Mesenchymal stem cell (in vitro differentiated cells and primary cell): Measurements from ENCODE around the gene DDX31.

ENCODE experiments used
- DNase-seq: peaks from one replicate; pipeline ENCODE4 v3.0.0-alpha.2; 2013
- H2AFZ ChIP-seq: one replicate; pipeline ENCODE4 v1.6.1; 2013; ENCODE audit warnings: low read depth, mild to moderate bottlenecking, control low read depth, inconsistent platforms, low read length, moderate library complexity
- H2AK5ac ChIP-seq: 2 replicates; pipeline ENCODE4 v1.6.1; 2013; ENCODE audit warnings: low read length, moderate library complexity, mild to moderate bottlenecking, inconsistent platforms; ENCODE audit not compliant: severe bottlenecking
- H2BK120ac ChIP-seq: one replicate; pipeline ENCODE4 v1.6.1; 2013; ENCODE audit warnings: low read depth, mild to moderate bottlenecking, inconsistent platforms, low read length, moderate library complexity
- H2BK12ac ChIP-seq, 2 experiments: one replicate each; pipeline ENCODE4 v1.6.1; 2013; ENCODE audit warnings: inconsistent platforms in 2 of 2, low read length in 2 of 2, mild to moderate bottlenecking in 2 of 2, moderate library complexity in 2 of 2, control low read depth in 1 of 2
- H2BK15ac ChIP-seq: one replicate; pipeline ENCODE4 v1.6.1; 2013; ENCODE audit warnings: mild to moderate bottlenecking, low read depth, inconsistent platforms; ENCODE audit not compliant: poor library complexity, severe bottlenecking
- H2BK5ac ChIP-seq: 2 replicates; pipeline ENCODE4 v1.6.1; 2013; ENCODE audit warnings: low read depth, mild to moderate bottlenecking, low read length, control low read depth, inconsistent platforms; ENCODE audit not compliant: poor library complexity, severe bottlenecking
- H3K14ac ChIP-seq, 2 experiments: one replicate each; pipeline ENCODE4 v1.6.1; 2013; ENCODE audit warnings: inconsistent platforms in 2 of 2, low read length in 2 of 2, control low read depth in 1 of 2, mild to moderate bottlenecking in 1 of 2, moderate library complexity in 1 of 2
- H3K18ac ChIP-seq, 2 experiments: one replicate each; pipeline ENCODE4 v1.6.1; 2013; ENCODE audit warnings: inconsistent platforms in 2 of 2, low read length in 2 of 2, control low read depth in 1 of 2, low read depth in 1 of 2, mild to moderate bottlenecking in 1 of 2
- H3K23ac ChIP-seq, 2 experiments: one replicate each; pipeline ENCODE4 v1.6.1; 2013; ENCODE audit warnings: inconsistent platforms in 2 of 2, low read length in 2 of 2, mild to moderate bottlenecking in 2 of 2, moderate library complexity in 2 of 2, control low read depth in 1 of 2
- H3K27ac ChIP-seq: 2 replicates; pipeline ENCODE4 v1.5.1; 2013; ENCODE audit warnings: mild to moderate bottlenecking, moderate library complexity, low read length, control low read depth, inconsistent platforms; ENCODE audit not compliant: poor library complexity, severe bottlenecking
- H3K27me3 ChIP-seq, 2 experiments: 2 replicates each; pipeline versions ENCODE4 v1.6.1 to v1.7.0; 2013; ENCODE audit warnings: low read length in 2 of 2, mild to moderate bottlenecking in 2 of 2, moderate library complexity in 2 of 2, control low read depth in 1 of 2, inconsistent platforms in 1 of 2; ENCODE audit not compliant: control insufficient read depth in 1 of 2, insufficient read depth in 1 of 2
- H3K36me3 ChIP-seq, 2 experiments: 2 replicates each; pipeline versions ENCODE4 v1.6.1 to v1.7.0; 2013; ENCODE audit warnings: low read length in 2 of 2, control low read depth in 1 of 2, inconsistent platforms in 1 of 2, low read depth in 1 of 2, mild to moderate bottlenecking in 1 of 2; ENCODE audit not compliant: insufficient read depth in 2 of 2, control insufficient read depth in 1 of 2
- H3K4ac ChIP-seq, 2 experiments: one replicate each; pipeline ENCODE4 v1.6.1; 2013; ENCODE audit warnings: inconsistent platforms in 2 of 2, low read length in 2 of 2, mild to moderate bottlenecking in 2 of 2, moderate library complexity in 2 of 2, control low read depth in 1 of 2, low read depth in 1 of 2
- H3K4me1 ChIP-seq: 2 replicates; pipeline ENCODE4 v1.6.1; 2013; ENCODE audit warnings: low read depth, low read length, control low read depth; ENCODE audit not compliant: control insufficient read depth, insufficient read depth
- H3K4me2 ChIP-seq: 2 replicates; pipeline ENCODE4 v1.6.1; 2013; ENCODE audit warnings: low read length, mild to moderate bottlenecking, inconsistent platforms; ENCODE audit not compliant: poor library complexity, severe bottlenecking
- H3K4me3 ChIP-seq, 2 experiments: 2 replicates each; pipeline versions ENCODE4 v1.5.1 to v1.7.0; 2013; ENCODE audit warnings: low read length in 2 of 2, mild to moderate bottlenecking in 2 of 2, control low read depth in 1 of 2, low read depth in 1 of 2; ENCODE audit not compliant: insufficient read depth in 1 of 2
- H3K79me1 ChIP-seq: replicated peaks from 2 replicates; pipeline ENCODE4 v1.6.1; 2013; ENCODE audit warnings: mild to moderate bottlenecking, control low read depth, low read length, inconsistent platforms; ENCODE audit not compliant: poor library complexity, severe bottlenecking
- H3K9ac ChIP-seq: 2 replicates; pipeline ENCODE4 v1.7.0; 2013; ENCODE audit warnings: mild to moderate bottlenecking, low read length, moderate library complexity
- H3K9me3 ChIP-seq: 2 replicates; pipeline ENCODE4 v1.7.0; 2013; ENCODE audit warnings: mild to moderate bottlenecking, low read length; ENCODE audit not compliant: control insufficient read depth
- H4K8ac ChIP-seq: one replicate; pipeline ENCODE4 v1.6.1; 2013; ENCODE audit warnings: inconsistent platforms, mild to moderate bottlenecking, low read length, moderate library complexity
- H4K91ac ChIP-seq: one replicate; pipeline ENCODE4 v1.6.1; 2013; ENCODE audit warnings: mild to moderate bottlenecking, low read length, inconsistent platforms
- WGBS: methylation state at CpG from one replicate; pipeline ENCODE4 v1.1.7; 2013; ENCODE audit warnings: mixed read lengths; 5-methylcytosine and 5-hydroxymethylcytosine counted together

DDX31 gene

DNA sequence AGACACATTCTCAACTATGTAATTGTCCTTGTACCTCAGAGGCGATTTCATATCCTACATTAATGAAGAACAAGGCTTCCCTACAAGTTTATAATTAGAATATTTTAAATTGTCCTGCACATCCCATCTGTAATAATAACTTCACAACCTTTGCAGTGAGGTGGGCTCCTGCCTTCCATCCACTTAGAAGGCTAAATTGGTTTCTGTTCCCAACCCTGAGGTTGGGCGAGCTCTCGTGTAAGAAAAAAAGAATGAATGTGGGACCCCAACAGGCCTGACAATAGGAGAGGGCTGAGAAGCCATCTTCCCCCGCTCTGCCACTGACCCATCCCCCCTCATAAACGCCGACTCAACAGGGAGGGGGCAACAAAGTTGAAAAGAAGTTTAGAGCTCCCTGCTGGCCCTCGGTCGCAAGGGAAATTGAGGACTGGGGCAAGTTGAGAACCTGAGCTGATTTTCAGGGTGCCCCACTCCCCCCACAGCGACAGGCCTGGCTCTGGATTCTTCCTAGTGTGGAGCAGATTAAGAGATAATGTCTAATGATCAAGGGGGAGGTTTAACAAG lies 78.0 kb downstream of the DDX31 start:
- Histone ChIP-seq H2BK120ac (no peak overlapping the region), H3K27me3 (peaks cover 51 to 56% of the 10 kb centered on the region in 2 experiments), H2BK15ac (no peak overlapping the region), H3K4ac (no peak overlapping the region), H3K18ac (no peak overlapping the region), H3K4me3 (no peak overlapping the region), H3K9me3 (no peaks in the 10 kb centered on the region), H3K4me1 (peaks cover 23% of the 10 kb centered on the region), H3K4me2 (no peak overlapping the region), H3K27ac (no peak overlapping the region), H4K91ac (no peak overlapping the region), H2BK5ac (no peak overlapping the region), H3K9ac (no peak overlapping the region), H3K79me1 (peaks cover 7% of the 10 kb centered on the region), H2AFZ (no peak overlapping the region), H2AK5ac (no peak overlapping the region), H2BK12ac (no peak overlapping the region), H3K23ac (no peak overlapping the region), H4K8ac (no peak overlapping the region), H3K36me3 (peaks cover 19 to 33% of the 10 kb centered on the region in 2 experiments), H3K14ac (no peak overlapping the region)
- no peak for DNase-seq
- WGBS, result 18% methylated on average over 7 of the region's 9 CpGs

DNA sequence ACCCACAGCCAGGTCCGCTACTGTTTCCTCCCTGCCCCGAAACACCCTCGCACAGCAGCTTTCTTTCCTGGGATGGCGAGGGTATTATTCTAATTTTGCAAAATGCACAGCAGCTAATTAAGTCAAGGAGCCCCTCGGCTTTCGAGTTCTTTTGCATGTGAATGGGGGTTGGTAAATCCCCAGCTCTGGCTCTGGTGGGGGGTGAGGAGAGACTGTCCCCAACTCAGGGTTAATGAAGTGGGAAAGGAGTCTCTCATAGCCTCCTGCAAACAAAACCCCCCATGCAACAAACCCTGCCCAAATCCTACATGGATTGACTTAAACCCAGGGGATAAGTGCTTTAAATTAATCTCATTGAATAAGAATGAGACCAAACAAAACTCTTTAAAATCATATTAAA lies 78.5 kb downstream of the DDX31 start:
- no peak overlapping the region for H3K4ac ChIP-seq
- peaks cover 17 to 30% of the 10 kb centered on the region in 2 experiments for H3K36me3 ChIP-seq
- H3K4me3 ChIP-seq, result no peak overlapping the region
- no peak overlapping the region for H2BK5ac ChIP-seq
- no peak overlapping the region for H4K8ac ChIP-seq
- H3K4me2 ChIP-seq, result no peak overlapping the region
- no peak overlapping the region for H4K91ac ChIP-seq
- peaks cover 5% of the 10 kb centered on the region for H3K79me1 ChIP-seq
- no peak overlapping the region for H3K9ac ChIP-seq
- no peaks in the 10 kb centered on the region for H3K9me3 ChIP-seq
- no peak overlapping the region for H2BK15ac ChIP-seq
- H2AFZ ChIP-seq, result no peak overlapping the region
- no peak overlapping the region for H3K18ac ChIP-seq
- no peak overlapping the region for H3K14ac ChIP-seq
- no peak overlapping the region for H3K27ac ChIP-seq
- H2BK12ac ChIP-seq, result no peak overlapping the region
- peaks cover 26% of the 10 kb centered on the region for H3K4me1 ChIP-seq
- no CpG with 5 or more reads among the region's 6 CpGs for WGBS
- no peak overlapping the region for H2AK5ac ChIP-seq
- no peak overlapping the region for H3K23ac ChIP-seq
- peaks cover 57 to 62% of the 10 kb centered on the region in 2 experiments for H3K27me3 ChIP-seq
- no peak for DNase-seq
- H2BK120ac ChIP-seq, result no peak overlapping the region

DNA sequence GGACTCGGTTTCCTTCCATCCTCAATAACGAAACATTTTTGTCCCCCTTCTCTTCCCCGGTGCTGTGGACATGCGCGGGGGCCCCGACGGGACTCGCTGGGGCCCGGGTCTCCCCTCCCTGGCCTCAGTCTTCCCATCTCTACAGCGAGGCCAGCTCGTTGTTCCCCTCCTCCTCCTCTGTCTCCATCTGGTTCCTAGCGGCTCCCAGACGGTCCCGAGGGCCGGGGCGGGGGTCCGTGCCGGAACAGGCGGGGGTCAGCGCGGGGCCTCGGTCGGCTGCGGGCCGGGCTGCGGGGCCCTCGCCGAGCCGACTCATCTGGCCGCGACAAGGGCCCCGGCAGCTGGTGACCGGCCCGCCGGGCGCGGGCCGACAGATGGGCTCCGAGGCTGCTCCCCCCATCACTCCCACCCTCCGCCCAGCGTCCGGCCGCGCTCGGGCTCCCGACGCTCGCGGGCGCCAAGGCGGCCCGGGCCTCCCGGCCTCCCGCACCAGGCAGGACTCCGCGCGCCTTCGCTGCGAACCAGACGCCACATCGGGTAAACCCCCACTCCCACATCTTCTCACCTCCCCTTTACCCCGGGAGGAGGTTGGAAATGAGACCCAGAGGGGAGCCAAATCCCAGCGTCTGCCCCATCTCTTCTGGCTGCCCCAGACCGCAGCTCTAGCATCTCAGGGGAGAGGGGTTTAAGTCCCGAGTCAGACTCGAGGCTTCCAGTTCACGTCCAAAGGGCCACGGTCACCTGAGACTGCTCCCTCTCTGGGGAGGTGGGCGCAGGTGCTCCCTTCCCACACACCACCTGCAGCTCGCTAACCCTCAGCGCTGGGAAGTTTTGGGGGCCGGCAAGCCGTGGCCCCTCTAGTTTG lies 79.2 kb downstream of the DDX31 start:
- Histone ChIP-seq H3K4me1 (peaks cover 26% of the 10 kb centered on the region), H4K8ac (no peak overlapping the region), H4K91ac (no peak overlapping the region), H3K9me3 (no peaks in the 10 kb centered on the region), H2BK15ac (no peak overlapping the region), H3K27ac (no peak overlapping the region), H3K9ac (no peak overlapping the region), H3K14ac (no peak overlapping the region), H3K23ac (peak overlapping the region in 1 of 2 experiments; percentile 90), H2BK120ac (no peak overlapping the region), H3K18ac (no peak overlapping the region), H3K79me1 (peaks cover 5% of the 10 kb centered on the region), H2AK5ac (no peak overlapping the region), H3K36me3 (peaks cover 16 to 25% of the 10 kb centered on the region in 2 experiments), H3K27me3 (peaks cover 64 to 69% of the 10 kb centered on the region in 2 experiments), H2AFZ (no peak overlapping the region), H2BK12ac (no peak overlapping the region), H2BK5ac (no peak overlapping the region), H3K4ac (no peak overlapping the region), H3K4me2 (peak overlapping the region; percentile 23), H3K4me3 (no peak overlapping the region)
- WGBS, result under 1% methylated on average over 47 of the region's 73 CpGs
- no peak for DNase-seq

DNA sequence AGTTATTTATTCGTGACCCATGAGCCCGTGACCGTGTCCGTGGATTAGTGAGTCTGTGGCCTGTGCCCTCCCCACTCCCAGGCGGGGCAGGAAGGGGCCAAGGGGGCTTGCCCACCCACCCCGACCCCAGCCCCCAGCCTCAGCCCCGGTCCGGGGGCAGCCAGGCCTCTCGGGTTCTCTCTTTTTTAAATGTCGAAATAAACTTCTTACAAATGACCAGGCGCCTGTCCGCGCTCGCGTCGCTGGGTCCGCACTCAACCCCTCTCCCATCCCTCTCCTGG lies 79.8 kb downstream of the DDX31 start:
- no peak overlapping the region for H2BK15ac ChIP-seq
- 3% methylated on average over 16 of the region's 17 CpGs for WGBS
- no peak overlapping the region for H3K27ac ChIP-seq
- no peak overlapping the region for H2BK5ac ChIP-seq
- peaks cover 3% of the 10 kb centered on the region for H3K79me1 ChIP-seq
- H3K27me3 ChIP-seq, result peaks cover 70 to 75% of the 10 kb centered on the region in 2 experiments
- H3K23ac ChIP-seq, result no peak overlapping the region
- no peak overlapping the region for H2BK12ac ChIP-seq
- H2BK120ac ChIP-seq, result no peak overlapping the region
- no peak overlapping the region for H3K18ac ChIP-seq
- no peak overlapping the region for H4K8ac ChIP-seq
- no peak overlapping the region for H3K14ac ChIP-seq
- no peak overlapping the region for H3K4me3 ChIP-seq
- no peak for DNase-seq
- H3K36me3 ChIP-seq, result peaks cover 12 to 19% of the 10 kb centered on the region in 2 experiments
- H3K9ac ChIP-seq, result no peak overlapping the region
- no peak overlapping the region for H2AFZ ChIP-seq
- no peak overlapping the region for H3K4ac ChIP-seq
- H4K91ac ChIP-seq, result no peak overlapping the region
- no peaks in the 10 kb centered on the region for H3K9me3 ChIP-seq
- H2AK5ac ChIP-seq, result no peak overlapping the region
- H3K4me1 ChIP-seq, result peaks cover 29% of the 10 kb centered on the region
- H3K4me2 ChIP-seq, result peak overlapping the region; percentile 23
